Suprapubic skin (tissue), 4 donors: ENCODE measurements around the gene ANKMY1. TPM values are rescaled to one million over a fixed set of nuclear protein-coding genes. Genes with fewer than 3 reads are reported as not detected.

ENCODE experiments used
- DNase-seq, 2 donors: peaks; one replicate each; pipeline ENCODE4 v3.0.0-alpha.2; 2019; ENCODE audit warnings: low spot score in 2 of 2
- H3K27ac ChIP-seq: fragments of 200-600 bp; sonication (generic); one replicate; pipeline ENCODE4 v1.5.1; 2019
- H3K27me3 ChIP-seq: fragments of 200-600 bp; sonication (generic); one replicate; pipeline ENCODE4 v1.5.1; 2019
- H3K36me3 ChIP-seq: fragments of 200-600 bp; sonication (generic); one replicate; pipeline ENCODE4 v1.5.1; 2019
- H3K4me1 ChIP-seq: fragments of 200-600 bp; sonication (generic); one replicate; pipeline ENCODE4 v1.5.1; 2019
- H3K4me3 ChIP-seq: fragments of 200-600 bp; sonication (generic); one replicate; pipeline ENCODE4 v1.5.1; 2019; ENCODE audit warnings: mild to moderate bottlenecking
- H3K9me3 ChIP-seq: fragments of 200-600 bp; sonication (generic); one replicate; pipeline ENCODE4 v1.5.1; 2019
- EP300 ChIP-seq: sonication (generic); formaldehyde crosslinking; IDR thresholded peaks from one replicate; pipeline ENCODE4 v1.6.1; 2017; ENCODE audit warnings: antibody characterized with exemption
- POLR2A ChIP-seq, 2 donors: fragments of 450-650 bp; IDR thresholded peaks; one replicate each; pipeline ENCODE4 v1.6.1; 2017; ENCODE audit warnings: antibody characterized with exemption in 2 of 2, mild to moderate bottlenecking in 2 of 2, moderate library complexity in 2 of 2
- POLR2AphosphoS5 ChIP-seq, 3 donors: sonication (generic); formaldehyde crosslinking; IDR thresholded peaks; one replicate each; pipeline ENCODE4 v1.6.1; 2017; ENCODE audit warnings: antibody characterized with exemption in 3 of 3
- WGBS: methylation state at CpG from one replicate; pipeline ENCODE4 v1.1.5; 2018; 5-methylcytosine and 5-hydroxymethylcytosine counted together
- total RNA-seq, 4 donors: library from RNA; depleted of rRNA; stranded (reverse); fragments of >200 nt; gene quantifications; one replicate each; pipeline ENCODE4 v1.1.0, GENCODE V29; 2016
- TF ChIP-seq, protein P1 (sequence below), 2 donors: fragments of 200-600 bp in 1 of 2; fragments of 450-650 bp in 1 of 2; sonication (generic) in 1 of 2; IDR thresholded peaks; one replicate each; pipeline ENCODE4 v1.5.1; 2016 to 2019; ENCODE audit warnings: antibody characterized with exemption in 2 of 2, mild to moderate bottlenecking in 1 of 2, moderate library complexity in 1 of 2

ANKMY1 gene
- total RNA-seq, 4 donors from 2014 or later, result 12.2 to 52.1 (median 23.0) TPM

DNA sequence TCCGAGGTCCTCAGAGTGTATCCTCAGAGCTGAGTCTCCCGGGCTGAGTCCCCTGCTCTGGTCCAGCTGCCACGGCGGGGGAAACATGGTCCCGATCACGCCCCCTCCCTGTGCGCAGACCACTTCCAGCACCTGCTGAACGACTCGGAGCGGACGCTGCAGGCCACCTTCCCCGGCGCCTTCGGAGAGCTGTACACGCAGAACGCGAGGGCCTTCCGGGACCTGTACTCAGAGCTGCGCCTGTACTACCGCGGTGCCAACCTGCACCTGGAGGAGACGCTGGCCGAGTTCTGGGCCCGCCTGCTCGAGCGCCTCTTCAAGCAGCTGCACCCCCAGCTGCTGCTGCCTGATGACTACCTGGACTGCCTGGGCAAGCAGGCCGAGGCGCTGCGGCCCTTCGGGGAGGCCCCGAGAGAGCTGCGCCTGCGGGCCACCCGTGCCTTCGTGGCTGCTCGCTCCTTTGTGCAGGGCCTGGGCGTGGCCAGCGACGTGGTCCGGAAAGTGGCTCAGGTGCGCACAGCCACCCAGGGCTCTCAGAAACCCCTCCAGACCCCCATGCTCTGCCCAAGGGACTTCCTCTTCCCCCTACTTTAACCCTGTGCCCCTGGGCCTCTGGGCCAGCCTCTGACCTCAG lies 95.6 kb downstream of the ANKMY1 start:
- no peak overlapping the region for H3K27ac ChIP-seq
- peak in 1 of 2 donors; percentile 74 for DNase-seq
- peaks cover 59% of the 10 kb centered on the region for H3K36me3 ChIP-seq

GRCh38 chr2:240461471-240462072 lies 96.2 kb downstream of the ANKMY1 start:
- Histone ChIP-seq H3K4me3 (no peak overlapping the region), H3K9me3 (no peaks in the 10 kb centered on the region), H3K27ac (no peak overlapping the region), H3K27me3 (no peaks in the 10 kb centered on the region), H3K36me3 (peaks cover 55% of the 10 kb centered on the region), H3K4me1 (peaks cover 11% of the 10 kb centered on the region)
- WGBS, result 84% methylated on average over 10 of the region's 17 CpGs
- no peak for TF ChIP-seq POLR2AphosphoS5 (IDR thresholded peaks at IDR 0.05)
- TF ChIP-seq POLR2A (IDR thresholded peaks at IDR 0.05), result no peak
- TF ChIP-seq, protein P1, sequence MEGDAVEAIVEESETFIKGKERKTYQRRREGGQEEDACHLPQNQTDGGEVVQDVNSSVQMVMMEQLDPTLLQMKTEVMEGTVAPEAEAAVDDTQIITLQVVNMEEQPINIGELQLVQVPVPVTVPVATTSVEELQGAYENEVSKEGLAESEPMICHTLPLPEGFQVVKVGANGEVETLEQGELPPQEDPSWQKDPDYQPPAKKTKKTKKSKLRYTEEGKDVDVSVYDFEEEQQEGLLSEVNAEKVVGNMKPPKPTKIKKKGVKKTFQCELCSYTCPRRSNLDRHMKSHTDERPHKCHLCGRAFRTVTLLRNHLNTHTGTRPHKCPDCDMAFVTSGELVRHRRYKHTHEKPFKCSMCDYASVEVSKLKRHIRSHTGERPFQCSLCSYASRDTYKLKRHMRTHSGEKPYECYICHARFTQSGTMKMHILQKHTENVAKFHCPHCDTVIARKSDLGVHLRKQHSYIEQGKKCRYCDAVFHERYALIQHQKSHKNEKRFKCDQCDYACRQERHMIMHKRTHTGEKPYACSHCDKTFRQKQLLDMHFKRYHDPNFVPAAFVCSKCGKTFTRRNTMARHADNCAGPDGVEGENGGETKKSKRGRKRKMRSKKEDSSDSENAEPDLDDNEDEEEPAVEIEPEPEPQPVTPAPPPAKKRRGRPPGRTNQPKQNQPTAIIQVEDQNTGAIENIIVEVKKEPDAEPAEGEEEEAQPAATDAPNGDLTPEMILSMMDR (IDR thresholded peaks at IDR 0.05), result no peak
- TF ChIP-seq EP300, result no peak
- peak; percentile 60 to 74 for DNase-seq

More for the DNA sequence above, 95.6 kb downstream of the ANKMY1 start:
- peaks cover 6% of the 10 kb centered on the region for H3K4me1 ChIP-seq
- 95% methylated on average over 13 of the region's 41 CpGs for WGBS
- H3K27me3 ChIP-seq, result no peaks in the 10 kb centered on the region
- no peak for TF ChIP-seq EP300
- TF ChIP-seq, protein P1 (IDR thresholded peaks at IDR 0.05), result no peak
- TF ChIP-seq POLR2AphosphoS5 (IDR thresholded peaks at IDR 0.05), result no peak
- no peak for TF ChIP-seq POLR2A (IDR thresholded peaks at IDR 0.05)
- H3K4me3 ChIP-seq, result no peak overlapping the region
- H3K9me3 ChIP-seq, result no peaks in the 10 kb centered on the region

DNA sequence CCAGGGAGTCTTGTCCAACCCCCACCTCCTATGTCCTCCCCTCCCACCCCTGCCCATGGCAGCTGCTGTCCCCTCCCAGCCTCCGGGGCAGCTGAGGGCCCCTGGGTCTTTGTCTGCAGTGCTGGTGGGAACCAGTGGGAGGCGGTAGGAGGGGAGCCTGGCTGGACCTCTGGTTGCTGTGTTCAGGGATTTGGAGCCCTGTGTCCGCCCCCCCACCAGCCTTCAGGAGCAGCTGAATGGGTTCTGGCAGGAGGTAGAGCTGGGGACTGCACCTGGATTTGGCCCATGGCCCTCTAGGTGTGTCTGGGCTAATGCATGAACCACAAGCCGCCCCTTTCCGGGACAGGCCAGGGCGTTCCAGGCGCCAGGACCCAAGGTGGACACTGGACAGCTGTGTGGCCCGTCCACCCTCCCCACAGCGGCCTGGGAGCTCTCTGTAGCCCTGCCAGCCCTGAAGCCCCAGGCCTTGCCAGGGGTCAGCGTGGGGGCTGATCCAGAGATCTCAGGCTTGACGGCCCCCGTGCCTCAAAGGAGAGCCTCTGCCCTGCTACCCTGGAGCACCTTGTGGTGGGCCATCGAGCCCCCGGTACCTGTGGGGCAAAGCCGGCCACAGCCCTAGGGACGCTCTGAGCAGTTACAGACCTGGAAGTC lies 96.9 kb downstream of the ANKMY1 start:
- DNase-seq, result peak; percentile 53 to 76
- H3K4me1 ChIP-seq, result peaks cover 15% of the 10 kb centered on the region
- peaks cover under 1% of the 10 kb centered on the region for H3K27me3 ChIP-seq
- H3K36me3 ChIP-seq, result peaks cover 48% of the 10 kb centered on the region
- H3K9me3 ChIP-seq, result no peaks in the 10 kb centered on the region
- no peak overlapping the region for H3K4me3 ChIP-seq
- TF ChIP-seq POLR2A (IDR thresholded peaks at IDR 0.05) (no peak), POLR2AphosphoS5 (IDR thresholded peaks at IDR 0.05) (no peak), EP300 (no peak)
- TF ChIP-seq, protein P1 (IDR thresholded peaks at IDR 0.05), result no peak
- H3K27ac ChIP-seq, result no peak overlapping the region
- no CpG with 5 or more reads among the region's 16 CpGs for WGBS

- 90% methylated on average over 12 of the region's 16 CpGs for WGBS
- peaks cover 7% of the 10 kb centered on the region for H3K27me3 ChIP-seq
- peaks cover 21% of the 10 kb centered on the region for H3K4me1 ChIP-seq
- no peak overlapping the region for H3K27ac ChIP-seq
- no peak for TF ChIP-seq POLR2A (IDR thresholded peaks at IDR 0.05)
- TF ChIP-seq, protein P1 (IDR thresholded peaks at IDR 0.05), result no peak
- no peak for TF ChIP-seq POLR2AphosphoS5 (IDR thresholded peaks at IDR 0.05)
- TF ChIP-seq EP300, result no peak
- DNase-seq, result peak in 1 of 2 donors; percentile 76
- H3K4me3 ChIP-seq, result no peak overlapping the region
- no peaks in the 10 kb centered on the region for H3K9me3 ChIP-seq
- peaks cover 43% of the 10 kb centered on the region for H3K36me3 ChIP-seq
These were observed 97.5 kb downstream of the ANKMY1 start for GRCh38 chr2:240460253-240460711.
